NOMO-1 treated with dmso at 0.1 percent for 144 hours (cell line): ENCODE data around the gene CPLX1.

Experiments
- DNase-seq: peaks from one replicate; lab custom pipeline; 2025; ENCODE audit not compliant: unreplicated experiment; lab: John Stamatoyannopoulos, UW

The CPLX1 gene

DNA sequence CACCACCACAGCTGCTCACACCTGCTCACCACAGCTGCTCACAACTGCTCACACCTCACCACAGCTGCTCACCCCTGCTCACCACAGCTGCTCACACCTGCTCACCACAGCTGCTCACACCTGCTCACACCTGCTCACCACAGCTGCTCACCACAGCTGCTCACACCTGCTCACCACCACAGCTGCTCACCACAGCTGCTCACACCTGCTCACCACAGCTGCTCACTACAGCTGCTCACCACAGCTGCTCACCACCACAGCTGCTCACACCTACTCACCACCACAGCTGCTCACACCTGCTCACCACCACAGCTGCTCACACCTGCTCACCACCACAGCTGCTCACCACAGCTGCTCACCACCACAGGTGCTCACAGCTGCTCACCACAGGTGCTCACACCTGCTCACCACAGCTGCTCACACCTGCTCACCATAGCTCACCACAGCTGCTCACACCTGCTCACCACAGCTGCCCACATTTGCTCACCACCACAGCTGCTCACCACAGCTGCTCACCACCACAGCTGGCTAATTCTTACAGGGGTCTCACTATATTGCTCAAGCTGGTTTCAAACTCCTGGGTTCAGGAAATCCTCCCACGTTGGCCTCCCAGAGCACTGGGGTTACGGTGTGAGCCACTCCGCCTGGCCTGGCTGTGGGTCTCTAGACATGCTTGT lies 30.4 kb upstream of the CPLX1 start:
- DNase-seq: no peak

DNA sequence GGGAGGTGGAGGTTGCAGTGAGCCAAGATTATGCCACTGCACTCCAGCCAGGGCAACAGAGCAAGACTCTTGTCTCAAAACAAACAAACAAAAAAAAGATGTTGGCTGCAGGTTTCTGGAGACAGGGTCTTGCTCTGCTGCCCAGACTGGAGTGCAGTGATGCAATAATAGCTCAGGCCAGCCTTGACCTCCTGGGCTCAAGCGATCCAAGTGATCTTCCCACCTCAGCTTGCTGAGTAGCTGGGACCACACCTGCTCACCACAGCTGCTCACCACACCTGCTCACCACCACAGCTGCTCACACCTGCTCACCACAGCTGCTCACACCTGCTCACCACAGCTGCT lies 29.9 kb upstream of the CPLX1 start:
- no peak for DNase-seq

DNA sequence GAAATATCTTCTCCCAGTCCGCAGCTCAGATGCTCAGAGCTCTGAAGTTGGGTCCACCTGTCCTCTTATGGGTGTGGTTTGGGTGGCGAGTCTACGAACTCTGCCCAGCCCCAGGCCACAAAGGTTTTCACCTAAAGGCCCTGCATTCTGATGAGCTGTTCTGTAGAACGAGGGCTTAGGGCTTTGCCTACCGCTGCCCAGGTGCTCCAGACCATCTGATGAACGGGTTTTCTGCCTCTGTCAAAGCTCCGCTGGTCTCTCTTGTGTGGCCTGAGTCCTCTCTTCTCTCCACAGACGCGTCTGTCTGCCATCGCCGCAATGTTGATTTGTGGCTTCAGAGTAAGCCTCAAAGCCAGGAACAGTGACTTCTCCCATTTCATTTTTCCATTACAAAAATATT lies 28.4 kb upstream of the CPLX1 start:
- DNase-seq: no peak

DNA sequence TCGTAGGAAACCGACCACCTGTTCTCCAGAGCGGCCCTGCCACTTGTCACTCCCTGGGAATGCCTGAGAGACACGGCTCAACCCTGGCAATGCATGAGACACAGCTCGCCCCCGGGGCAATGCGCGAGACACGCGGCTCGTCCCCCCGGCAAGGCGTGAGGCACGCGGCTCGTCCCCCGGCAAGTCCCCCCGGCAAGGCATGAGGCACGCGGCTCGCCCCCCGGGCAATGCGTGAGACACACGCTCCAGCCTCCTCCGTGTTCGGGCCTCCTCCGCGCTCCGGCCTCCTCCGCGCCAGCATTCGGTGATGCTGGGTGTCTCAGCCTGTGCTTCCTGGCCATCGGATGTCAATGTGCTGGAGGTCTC lies 27.5 kb upstream of the CPLX1 start:
- DNase-seq: no peak

DNA sequence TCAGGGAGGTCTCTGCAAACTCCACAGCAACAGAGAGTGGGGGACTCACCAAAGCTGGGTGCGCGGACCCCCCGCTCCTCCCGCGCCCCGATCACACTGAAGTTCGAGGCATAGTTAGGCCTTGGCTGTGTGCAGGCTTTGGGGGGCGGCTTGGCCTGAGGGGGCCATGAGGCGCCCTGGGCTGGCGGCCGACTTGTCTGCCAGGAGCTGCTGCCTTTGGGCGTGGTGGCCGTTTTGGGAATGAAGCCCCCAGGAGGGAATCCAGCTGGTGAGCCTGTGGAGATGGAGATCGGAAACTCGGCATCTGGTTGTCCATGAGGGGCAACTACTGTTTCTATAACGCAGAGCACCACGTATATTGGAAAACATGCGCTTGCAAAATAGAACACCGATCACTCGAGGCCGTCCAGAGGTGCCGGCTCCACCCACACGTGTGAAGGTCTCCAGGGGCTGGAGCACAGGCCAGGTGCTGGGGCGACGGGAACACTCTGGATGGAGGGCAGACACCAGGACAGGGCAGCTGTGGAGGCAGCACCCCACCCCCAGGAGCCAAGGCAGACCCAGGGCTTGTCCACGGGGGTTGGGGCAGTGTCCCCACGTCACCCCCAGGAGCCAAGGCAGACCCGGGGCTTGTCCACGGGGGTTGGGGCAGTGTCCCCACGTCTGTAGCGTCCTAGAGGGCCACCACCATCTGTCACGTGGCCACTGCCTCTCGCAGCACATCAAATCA lies 25.9 kb upstream of the CPLX1 start:
- DNase-seq: no peak

DNA sequence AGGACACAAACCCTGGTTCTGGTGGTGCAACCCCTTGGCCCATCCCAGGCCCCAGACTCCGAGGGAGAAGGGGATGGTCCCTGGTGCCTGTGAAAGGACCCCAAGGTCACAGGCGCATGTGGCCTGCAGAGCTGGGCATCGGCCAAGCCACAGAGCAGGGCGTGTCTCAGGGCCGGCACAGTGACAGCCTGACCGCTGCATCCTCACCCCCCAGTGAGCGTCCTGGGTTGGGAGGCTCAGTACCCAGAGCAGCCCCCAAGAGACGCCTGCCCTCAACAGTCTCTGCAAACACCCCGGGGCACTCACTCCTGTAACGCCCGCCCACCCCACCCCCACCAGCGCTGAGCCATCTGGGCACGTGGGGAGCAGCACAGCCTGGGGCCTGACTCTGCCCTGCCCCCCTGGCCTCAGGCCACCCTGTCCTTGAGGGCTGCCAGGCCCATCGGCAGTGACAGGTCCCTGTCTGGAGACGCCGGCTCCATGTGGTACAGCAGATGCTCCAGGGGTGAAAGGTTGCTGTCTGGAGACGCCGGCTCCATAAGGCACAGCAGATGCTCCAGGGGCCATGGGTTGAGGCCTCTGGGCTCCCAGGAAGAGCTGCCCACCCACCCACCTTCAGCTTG lies 24.5 kb upstream of the CPLX1 start:
- no peak for DNase-seq

DNA sequence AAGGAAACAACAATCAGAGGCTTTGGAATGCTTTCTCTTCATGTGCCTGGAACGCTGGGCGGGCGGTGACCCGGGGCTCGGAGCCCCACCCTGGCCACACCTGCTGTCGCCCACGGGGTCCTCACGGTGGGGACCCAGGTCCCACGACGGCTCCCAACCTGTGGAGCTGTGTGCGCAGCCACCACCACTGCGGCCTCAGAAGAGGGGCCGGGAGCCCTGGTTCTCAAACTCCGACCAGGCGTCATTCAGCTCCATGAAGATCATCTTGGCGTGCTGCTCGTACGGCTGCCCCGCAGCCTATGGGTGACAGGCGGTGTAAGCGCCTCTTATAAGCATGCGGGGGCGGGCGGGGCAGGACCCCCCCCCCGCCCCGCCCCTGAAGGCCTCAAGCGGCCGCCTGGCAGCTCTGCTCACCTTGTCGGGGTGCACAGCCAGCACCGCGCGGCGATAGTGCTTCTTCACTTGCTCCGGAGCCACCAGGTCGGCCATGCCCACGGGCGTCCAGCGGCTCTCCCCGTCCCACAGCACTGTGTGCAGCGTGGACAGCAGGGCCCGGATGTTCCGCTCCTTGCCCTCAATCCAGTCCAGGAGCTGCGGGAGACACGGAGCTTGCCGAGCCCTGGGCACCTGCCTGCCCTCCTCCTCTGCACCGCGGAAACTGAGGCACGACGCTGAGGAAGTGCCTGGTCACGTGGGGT lies 23.7 kb upstream of the CPLX1 start:
- DNase-seq: no peak

DNA sequence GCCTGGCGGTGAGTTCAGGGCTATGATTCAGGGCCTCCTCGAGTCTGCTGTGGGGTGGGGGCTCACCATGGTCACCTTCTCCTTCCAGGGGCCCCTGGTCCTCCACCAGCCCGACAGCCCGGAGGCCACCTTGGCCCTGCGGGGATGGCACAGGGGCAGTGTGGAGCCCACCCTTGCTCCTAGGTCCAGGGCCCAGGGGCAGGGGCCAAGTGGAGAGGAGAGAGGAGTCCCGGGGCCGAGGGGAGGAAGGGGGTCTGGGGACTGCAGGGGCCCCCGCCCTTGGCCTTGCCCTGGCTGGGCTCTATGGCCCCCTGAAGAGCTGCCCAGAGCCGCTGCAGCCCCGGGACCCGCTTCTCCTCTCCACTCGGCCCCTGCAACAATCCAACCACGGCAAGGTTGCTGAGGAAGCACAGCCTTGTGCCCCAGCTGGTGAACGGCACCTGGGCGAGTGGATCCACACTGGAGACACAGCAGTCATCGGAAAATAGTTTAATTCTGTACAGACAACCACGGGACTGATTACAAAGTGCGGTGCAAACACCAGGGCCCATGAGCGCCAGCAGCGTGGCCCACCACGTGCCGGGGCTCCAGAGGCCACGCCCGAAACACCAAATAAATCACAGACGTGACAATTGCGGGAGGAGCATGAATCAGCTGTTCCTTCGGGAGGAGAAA lies 23.0 kb upstream of the CPLX1 start:
- DNase-seq: no peak

DNA sequence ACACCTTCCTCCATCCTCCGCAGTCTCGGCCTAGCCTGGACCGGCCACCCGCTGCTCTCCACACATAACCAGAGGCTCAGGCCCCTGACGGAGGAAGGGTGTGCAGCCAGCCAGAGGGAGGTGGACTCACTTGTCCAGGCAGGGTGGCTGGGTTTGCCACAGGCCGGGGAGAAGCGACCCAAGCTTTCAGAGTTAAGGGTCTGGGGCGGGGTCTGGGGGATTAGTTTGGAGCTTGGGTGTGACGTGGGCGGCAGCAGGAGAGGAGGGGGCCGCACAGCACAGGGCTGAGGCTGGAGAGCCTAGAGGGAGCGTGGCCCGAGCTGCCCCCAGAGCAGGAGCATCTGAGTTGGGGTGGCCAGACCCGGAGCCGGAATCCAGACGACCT lies 22.4 kb upstream of the CPLX1 start:
- no peak for DNase-seq

DNA sequence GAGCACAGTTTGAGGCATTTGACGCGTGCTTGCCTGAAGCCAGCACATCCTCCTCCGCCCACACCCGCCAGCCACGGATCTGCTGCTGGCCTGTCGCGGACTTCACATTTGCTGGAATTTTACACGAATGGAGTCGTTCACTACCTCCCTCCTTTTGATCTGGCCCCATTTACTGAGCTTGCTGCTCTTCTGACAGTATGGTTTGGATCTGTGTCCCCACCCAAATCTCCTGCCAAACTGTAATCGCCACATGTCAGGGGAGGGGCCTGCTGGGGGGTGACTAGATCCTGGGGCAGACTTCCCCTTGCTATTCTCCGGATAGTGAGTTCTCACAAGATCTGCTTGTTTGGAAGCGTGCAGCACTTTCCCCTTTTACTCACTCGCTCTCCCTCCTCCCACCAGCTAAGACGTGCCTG lies 19.9 kb upstream of the CPLX1 start:
- no peak for DNase-seq

DNA sequence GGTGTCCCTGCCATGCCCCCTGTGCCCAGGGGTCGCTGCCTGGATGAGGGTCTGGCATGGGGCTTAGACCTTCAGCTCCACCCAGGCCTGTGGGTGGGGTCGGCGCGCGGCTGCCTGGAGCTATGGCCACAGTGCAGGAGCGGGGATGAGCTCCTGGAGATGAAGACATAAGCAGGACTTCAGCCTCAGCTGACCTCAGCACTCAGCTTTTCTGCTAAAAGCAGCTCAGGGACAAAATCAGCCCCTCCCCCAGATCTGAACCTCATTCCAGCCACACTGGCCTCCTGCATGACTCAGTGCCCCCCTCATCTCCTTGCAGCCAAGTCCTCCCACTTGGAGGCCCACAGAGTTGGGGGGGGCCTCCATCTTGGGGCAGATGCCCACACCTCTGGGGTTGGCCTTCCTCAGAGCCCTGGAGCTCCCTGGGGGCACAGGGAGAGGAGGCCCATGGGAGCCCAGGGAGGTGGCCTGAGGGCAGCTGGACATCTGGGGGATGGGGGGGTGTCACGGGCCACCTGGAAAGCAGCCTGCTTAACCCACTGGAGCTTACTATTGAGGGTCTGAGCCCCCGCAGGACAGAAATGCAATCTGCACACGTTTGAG lies 19.4 kb upstream of the CPLX1 start:
- no peak for DNase-seq

DNA sequence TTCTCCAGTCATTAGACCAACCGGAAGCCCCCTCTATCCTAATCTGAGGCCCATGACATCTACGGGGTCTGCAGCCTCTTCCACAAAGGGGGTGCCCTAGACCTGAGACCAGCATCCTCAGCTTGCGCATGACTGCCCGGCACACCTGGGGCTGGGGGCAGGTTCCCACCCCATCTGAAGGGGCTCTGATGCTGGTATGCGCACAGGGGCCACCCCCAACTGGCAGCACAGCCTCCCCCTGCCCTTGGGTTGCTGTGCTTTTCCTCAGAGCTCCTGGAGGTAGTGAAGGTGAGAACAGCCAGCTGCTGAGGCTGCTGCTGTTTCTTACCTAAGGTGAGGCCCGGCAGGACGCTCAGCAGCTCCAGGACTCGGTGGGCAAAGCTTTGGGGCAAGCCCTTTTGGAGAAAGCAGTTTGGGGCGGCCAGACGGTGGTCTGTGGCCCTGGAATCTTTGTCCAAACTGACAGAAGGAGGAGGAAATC lies 18.9 kb upstream of the CPLX1 start:
- no peak for DNase-seq

DNA sequence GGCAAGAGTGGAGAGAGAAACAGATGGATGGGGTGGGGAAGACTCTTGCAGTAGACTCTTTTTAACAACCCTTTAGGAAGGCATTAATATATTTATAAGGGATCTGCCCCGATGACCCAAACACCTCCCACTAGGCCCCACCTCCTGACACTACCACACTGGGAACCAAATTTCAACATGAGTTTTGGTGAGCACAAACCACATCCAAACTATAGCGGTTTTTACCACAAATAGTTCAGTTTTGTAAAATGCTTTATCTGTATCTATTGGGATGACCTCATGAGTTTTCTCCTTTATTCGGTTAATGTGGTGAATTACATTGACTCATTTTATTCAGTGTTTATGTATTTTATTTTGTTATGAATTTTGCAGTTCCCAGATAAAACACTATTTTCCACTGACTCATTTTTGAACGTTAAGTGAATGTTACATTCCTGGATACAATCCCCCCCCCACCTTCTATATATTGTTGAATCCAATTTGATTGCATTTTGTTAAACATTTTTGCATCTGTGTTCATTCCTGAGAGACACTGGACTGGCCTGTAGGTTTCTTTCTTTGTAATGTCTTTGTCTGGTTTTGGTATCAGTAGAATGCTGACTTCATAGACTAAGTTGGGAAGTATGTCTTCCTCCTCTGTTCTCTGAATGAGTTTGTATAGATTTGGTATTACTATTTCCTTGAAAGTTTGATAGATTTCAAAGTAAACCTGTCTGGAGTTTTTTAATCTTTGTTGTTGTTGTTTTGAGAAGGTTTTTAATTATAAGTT lies 13.9 kb upstream of the CPLX1 start:
- no peak for DNase-seq

DNA sequence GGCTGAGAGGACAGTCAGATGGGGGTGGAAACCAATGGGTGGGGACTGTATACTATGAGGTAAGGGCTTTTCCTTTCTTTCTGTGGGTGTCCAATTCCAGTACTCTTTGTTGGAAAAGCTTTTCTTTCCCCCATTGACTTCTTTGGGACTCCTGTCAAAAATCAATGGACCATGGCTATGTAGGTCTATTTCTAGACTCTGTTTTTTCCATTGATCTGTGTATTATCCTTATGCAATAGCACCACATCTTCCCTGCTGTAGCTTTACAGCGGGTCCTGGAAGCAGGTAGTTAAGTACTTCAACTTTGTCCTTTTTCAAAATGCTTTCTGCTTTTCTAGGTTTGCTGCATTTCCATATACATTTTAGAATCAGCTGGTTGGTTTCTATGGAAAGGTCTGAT lies 11.8 kb upstream of the CPLX1 start:
- no peak for DNase-seq

DNA sequence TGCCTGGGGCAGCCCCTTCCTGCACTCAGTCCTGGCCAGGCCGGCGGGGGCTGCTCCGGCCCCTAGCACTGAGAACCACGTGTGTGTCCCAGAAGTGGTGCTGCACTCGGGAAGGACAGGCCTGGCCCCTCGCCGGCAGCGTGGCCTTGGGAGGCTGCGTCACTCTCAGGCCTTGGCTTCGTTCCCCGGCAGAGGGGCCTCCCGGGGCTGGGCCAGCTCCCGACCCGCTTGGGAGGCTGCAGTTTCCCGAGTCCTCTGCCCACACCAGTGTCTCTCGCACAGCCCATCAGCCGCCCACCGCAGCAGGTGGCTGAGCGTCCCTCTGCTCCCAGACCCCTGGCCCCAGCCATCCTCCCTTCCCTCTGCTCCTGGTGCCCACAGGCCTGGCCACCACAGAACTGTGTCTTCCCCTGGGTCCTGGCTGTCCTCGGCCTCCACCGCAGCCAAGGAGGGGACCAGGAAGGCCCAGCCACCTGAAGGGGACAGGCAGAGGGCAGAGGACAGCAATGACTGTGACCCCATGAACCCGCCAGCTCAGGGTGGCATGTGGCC lies 10.9 kb upstream of the CPLX1 start:
- DNase-seq: no peak

DNA sequence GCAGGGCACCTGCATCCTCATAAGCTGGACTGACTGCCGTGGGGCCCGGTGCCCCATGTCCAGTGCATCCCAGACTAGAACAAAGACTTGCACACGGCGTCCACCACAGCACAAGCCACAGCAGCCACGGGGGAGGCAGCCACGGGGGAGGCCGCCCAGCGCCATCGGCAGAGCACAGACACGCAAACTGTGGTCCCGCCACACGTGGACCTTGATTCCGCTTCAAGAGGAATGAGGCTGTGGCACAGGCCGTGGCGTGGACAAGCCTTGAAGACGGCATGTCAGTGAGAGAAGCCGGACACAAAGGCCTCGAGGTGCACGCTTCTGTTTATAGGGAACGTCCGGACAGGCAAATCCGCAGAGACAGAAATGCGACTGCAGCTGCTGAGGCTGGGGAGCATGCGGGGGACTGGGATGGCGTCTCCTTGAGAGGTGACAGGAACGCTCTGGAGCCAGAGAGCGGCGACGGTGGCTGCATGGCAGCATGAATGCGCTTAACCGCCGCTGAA lies 10.1 kb upstream of the CPLX1 start:
- no peak for DNase-seq

DNA sequence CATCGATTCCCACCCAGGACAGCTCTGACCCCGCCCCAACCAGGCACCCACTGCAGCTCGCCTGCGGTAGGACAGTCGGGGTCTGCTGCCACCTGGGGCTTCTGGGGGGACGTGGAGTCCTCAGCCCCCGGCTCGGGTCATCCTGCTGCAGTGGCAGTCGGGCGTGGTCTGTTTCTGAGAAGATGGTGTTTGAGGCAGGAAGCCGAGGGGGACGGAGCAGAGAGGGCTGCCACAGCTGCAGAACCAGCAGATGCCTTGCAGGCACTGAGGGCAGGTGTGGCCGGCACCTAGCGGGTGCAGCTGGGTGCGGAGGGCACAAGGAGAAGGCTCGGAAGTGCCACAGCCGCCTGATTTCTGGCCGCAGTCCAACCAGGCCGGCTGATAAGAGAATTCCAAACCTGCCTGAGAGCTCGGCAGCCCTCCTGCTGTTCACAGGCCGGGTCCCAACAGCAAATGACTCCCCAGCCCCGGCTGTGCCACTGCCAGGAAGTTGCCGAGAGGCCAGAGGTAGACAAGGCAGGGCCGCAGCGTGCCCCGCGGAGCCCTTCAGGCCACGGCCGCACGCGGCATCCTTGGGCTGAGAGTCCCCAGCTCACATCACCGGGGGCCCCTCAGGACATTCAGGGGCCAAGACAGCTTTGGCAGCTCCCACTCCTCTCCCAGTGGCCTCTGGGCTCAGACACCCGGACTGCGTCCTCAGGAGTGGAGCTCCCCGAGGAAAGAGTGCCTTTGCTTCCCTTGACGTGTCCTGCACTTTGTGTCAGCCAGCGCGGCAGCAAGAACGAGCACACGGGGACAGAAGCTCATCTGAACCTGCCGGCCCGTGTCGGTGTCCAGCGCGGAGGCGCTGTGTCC lies 9.4 kb upstream of the CPLX1 start:
- no peak for DNase-seq

DNA sequence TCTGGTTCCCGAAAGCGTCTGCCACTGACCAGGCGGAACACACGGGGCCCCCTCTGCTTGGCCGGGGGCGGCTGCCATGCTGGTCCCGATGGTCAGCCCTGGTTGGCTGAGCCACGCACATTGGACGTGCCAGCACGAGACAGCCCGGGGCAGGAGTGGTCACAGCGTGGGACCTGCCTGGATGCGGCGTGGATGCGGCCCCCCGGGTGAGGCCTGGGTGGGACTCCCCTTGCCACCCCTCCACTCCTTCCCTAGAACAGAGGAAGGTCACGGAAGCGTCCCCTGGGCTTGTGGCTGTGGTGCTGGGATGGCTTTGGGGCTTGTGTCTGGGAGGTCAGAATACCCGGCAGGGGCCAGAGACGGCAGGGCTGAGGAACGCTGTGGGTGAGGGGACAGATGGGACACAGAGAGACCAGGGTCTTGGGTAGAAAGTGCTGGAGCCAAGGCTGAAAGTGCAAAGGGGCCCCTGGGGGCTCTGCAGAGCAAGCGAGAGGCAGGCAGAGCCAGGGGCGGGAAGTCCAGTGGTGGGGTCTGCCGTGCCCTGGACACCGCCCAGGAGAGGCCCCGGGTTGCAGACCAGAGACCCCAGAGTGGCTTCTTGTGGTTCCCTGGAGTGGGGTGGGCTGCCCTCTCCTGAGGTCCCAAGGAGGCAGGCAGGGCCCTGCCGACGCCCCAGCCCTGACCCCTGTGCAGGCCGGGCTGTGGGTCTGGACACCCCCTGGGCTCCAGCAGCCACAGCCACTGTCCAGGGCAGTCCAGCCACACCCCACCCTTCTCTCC lies 8.6 kb upstream of the CPLX1 start:
- no peak for DNase-seq
